Adrenal gland (tissue), 12 donors: ENCODE results near the gene VGLL4. TPM values are rescaled to one million over a fixed set of nuclear protein-coding genes. Genes with fewer than 3 reads are reported as not detected.

ENCODE experiments used
- DNase-seq, 7 donors: peaks; one replicate each; pipeline ENCODE4 v3.0.0-alpha.2; 2019 to 2020
- H3K27ac ChIP-seq, 5 donors: fragments of 200-600 bp; sonication (generic) in 4 of 5; 1 replicate in 3 of 5; 2 replicates in 2 of 5; pipeline versions ENCODE4 v1.5.1 to v1.8.0; 2016 to 2020; ENCODE audit warnings: mild to moderate bottlenecking in 1 of 5
- H3K27me3 ChIP-seq: fragments of 200-600 bp; 2 replicates; pipeline ENCODE4 v1.8.0; 2021
- H3K36me3 ChIP-seq, 2 donors: fragments of 200-600 bp; replicated peaks in 1 of 2; 1 replicate in 1 of 2; 2 replicates in 1 of 2; pipeline versions ENCODE4 v1.5.1 to v1.8.0; 2018 to 2022
- H3K4me1 ChIP-seq, 2 donors: fragments of 200-600 bp; replicated peaks in 1 of 2; 1 replicate in 1 of 2; 2 replicates in 1 of 2; pipeline versions ENCODE4 v1.5.1 to v1.8.0; 2018 to 2021
- H3K4me3 ChIP-seq, 4 donors: fragments of 200-600 bp; sonication (generic) in 3 of 4; one replicate each; pipeline ENCODE4 v1.5.1; 2016 to 2018
- H3K9me3 ChIP-seq, 3 donors: fragments of 200-600 bp; sonication (generic) in 1 of 3; replicated peaks in 1 of 3; 1 replicate in 2 of 3; 2 replicates in 1 of 3; pipeline versions ENCODE4 v1.5.1 to v1.8.0; 2016 to 2021
- CTCF ChIP-seq, 6 experiments: fragments of 450-650 bp in 4 of 6; fragments of 200-600 bp in 2 of 6; sonication (generic) in 1 of 6; IDR thresholded peaks; 1 replicate in 5 of 6; 2 replicates in 1 of 6; pipeline versions ENCODE4 v1.5.1 to v1.8.0; 2016 to 2021; ENCODE audit warnings: antibody characterized with exemption in 6 of 6, mild to moderate bottlenecking in 2 of 6, moderate library complexity in 1 of 6
- POLR2A ChIP-seq, 2 donors: fragments of 450-650 bp; IDR thresholded peaks; one replicate each; pipeline ENCODE4 v1.6.1; 2017; ENCODE audit warnings: antibody characterized with exemption in 2 of 2, mild to moderate bottlenecking in 2 of 2, moderate library complexity in 1 of 2
- WGBS, 4 donors: extraction: QIAGEN DNeasy Blood & Tissue Kit in 2 of 4; methylation state at CpG; one replicate each; pipeline versions ENCODE4 v1.1.5 to v1.1.7; 2013 to 2017; 5-methylcytosine and 5-hydroxymethylcytosine counted together
- intact Hi-C, 2 donors: fragments of 100-400 bp; cut with DNase I; formaldehyde crosslinking; loops; one replicate each; pipeline versions ENCODE4 v1.14.1 to v1.15.0; 2022 to 2023
- polyA plus RNA-seq, 3 donors: library from polyadenylated mRNA; stranded (reverse); fragments of 200-250 nt in 2 of 3; fragments of 350-450 nt in 1 of 3; fragmentation: Illumina TruSeq in 1 of 3; extraction: RNeasy Lipid Tissue Mini Kit (QIAGEN cat#74804) in 1 of 3; gene quantifications; one replicate each; pipeline ENCODE4 v1.2.3, GENCODE V29; 2013 to 2014
- total RNA-seq, 9 donors: library from RNA; depleted of rRNA in 4 of 9; stranded (reverse); fragments of >200 nt in 4 of 9; fragments of 120-200 nt in 1 of 9; fragmentation: NEBNext Ultra II Directional in 1 of 9; extraction: Animal tissue kit (Norgen Biotek cat#: 25700) in 1 of 9; gene quantifications; one replicate each; pipeline versions ENCODE4 v1.1.0 to v1.2.4, GENCODE V29; 2013 to 2023
- donor health status: healthy with polysubstance abuse.
- donor health status: Bipolar disorder and iron deficiency.
- donor health status: DM: yes; HTN: yes; CAD: no.
- donor health status: DM: no; HTN: no; CAD: no.
- donor health status: DM: no; HTN: no; CAD: no.
- donor health status: DM: yes; HTN: yes; CAD: no.

Gene VGLL4
- total and polyA plus RNA-seq, 12 donors = 38.3 to 153 (median 86.4) TPM

GRCh38 chr3:11641316-11641682 is 2.4 kb downstream of the VGLL4 start:
- no peaks in the 10 kb centered on the region for H3K36me3 ChIP-seq
- H3K27ac ChIP-seq = peak overlapping the region; percentile 89 to 97 (median 94)
- no peak for TF ChIP-seq POLR2A (IDR thresholded peaks at IDR 0.05)
- TF ChIP-seq CTCF (IDR thresholded peaks at IDR 0.05) = no peak
- intact Hi-C loops = loop anchor here in 1 of 2 donors (10.0 kb wide), 1 partner anchor 66 kb away; no protein-coding TSS in a partner anchor
- DNase-seq = no peak
- WGBS, 4 donors = 3 to 9% (median 7%) methylated on average over 2 of the region's 2 CpGs
- H3K27me3 ChIP-seq = no peaks in the 10 kb centered on the region
- H3K4me3 ChIP-seq = peak overlapping the region in 2 of 4 donors; percentile 78 to 84
- peaks cover 40 to 58% of the 10 kb centered on the region in 2 donors for H3K4me1 ChIP-seq
- no peaks in the 10 kb centered on the region for H3K9me3 ChIP-seq

DNA sequence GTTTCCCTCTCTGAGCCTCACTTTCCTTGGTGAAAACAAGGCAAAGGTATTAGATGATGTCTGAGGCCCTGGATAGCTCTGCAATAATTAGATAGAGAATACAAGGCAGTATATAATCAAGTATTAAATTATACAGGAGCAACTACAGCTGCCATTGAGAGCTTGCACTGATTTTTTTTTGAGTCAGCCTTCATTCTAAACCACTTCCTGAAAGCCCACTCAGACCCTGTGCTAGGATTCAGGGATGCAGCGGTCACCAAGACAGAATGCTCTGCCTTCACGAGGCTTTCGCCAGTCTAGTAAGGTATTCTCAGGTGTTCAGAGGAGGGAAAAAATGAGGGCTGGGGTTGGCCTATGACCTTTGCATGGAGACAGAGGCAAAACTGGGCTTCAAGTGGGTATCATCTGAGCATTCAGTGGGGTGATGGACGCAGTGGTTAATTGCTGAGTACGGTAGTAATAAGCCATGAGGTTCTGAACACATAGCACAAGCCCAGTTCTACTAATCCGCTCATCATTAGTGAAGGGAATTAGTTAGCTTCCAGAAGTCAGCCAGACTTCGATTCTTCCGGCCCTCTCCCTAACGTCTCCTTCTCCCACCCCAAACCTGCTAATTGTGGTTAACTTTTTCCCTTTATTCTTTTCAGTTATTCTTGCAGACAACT is 3.6 kb downstream of the VGLL4 start:
- TF ChIP-seq POLR2A (IDR thresholded peaks at IDR 0.05) (no peak), CTCF (IDR thresholded peaks at IDR 0.05) (no peak)
- DNase-seq = no peak
- intact Hi-C loops = loop anchor here in 1 of 2 donors (10.0 kb wide), 1 partner anchor 65 kb away; no protein-coding TSS in a partner anchor
- peak overlapping the region in 1 of 4 donors; percentile 78 for H3K4me3 ChIP-seq
- WGBS, 4 donors = 67 to 84% (median 81%) methylated on average over 9 of the region's 9 CpGs
- no peaks in the 10 kb centered on the region for H3K36me3 ChIP-seq
- H3K9me3 ChIP-seq = no peaks in the 10 kb centered on the region
- H3K27me3 ChIP-seq = no peaks in the 10 kb centered on the region
- H3K27ac ChIP-seq = peak overlapping the region in 3 of 5 donors; percentile 93 to 97 (median 94)
- H3K4me1 ChIP-seq = peaks cover 52 to 69% of the 10 kb centered on the region in 2 donors

GRCh38 chr3:11638495-11639358 is 5.0 kb downstream of the VGLL4 start:
- 53 to 76% (median 63%) methylated on average over 13 to 17 of the region's 17 CpGs for WGBS, 4 donors
- H3K4me1 ChIP-seq = peaks cover 57 to 77% of the 10 kb centered on the region in 2 donors

More at GRCh38 chr3:11638495-11639358, 5.0 kb downstream of the VGLL4 start:
- H3K27ac ChIP-seq = peak overlapping the region in 4 of 5 donors; percentile 4 to 94 (median 69)
- H3K9me3 ChIP-seq = no peaks in the 10 kb centered on the region
- TF ChIP-seq POLR2A (IDR thresholded peaks at IDR 0.05) (no peak), CTCF (IDR thresholded peaks at IDR 0.05) (no peak)
- H3K4me3 ChIP-seq = peak overlapping the region in 1 of 4 donors; percentile 37
- intact Hi-C loops = no loop called here
- no peaks in the 10 kb centered on the region for H3K36me3 ChIP-seq
- peak in 1 of 7 donors; percentile 42 for DNase-seq
- no peaks in the 10 kb centered on the region for H3K27me3 ChIP-seq
